Measurements from ENCODE around the gene ADAT3. TPM values are rescaled to one million over a fixed set of nuclear protein-coding genes. Genes with fewer than 3 reads are reported as not detected.

Gene ADAT3
- total and polyA plus RNA-seq, 4 donors = 4.0 to 11.9 (median 6.8) TPM

- 88 to 96% methylated on average over 1 of the region's 1 CpG for WGBS, 2 donors
- no peak overlapping the region for H3K9ac ChIP-seq (ENCODE audit: insufficient read depth in 1 of 2, low read length in 2 of 2)
- no peak for TF ChIP-seq CTCF (IDR thresholded peaks at IDR 0.05; ENCODE audit: control extremely low read depth, extremely low read depth)
- no peaks in the 10 kb centered on the region for H3K36me3 ChIP-seq (ENCODE audit: control insufficient read depth in 4 of 4, insufficient read depth in 4 of 4, low read length in 4 of 4)
- H3K9me3 ChIP-seq (ENCODE audit: control insufficient read depth in 4 of 4, insufficient read depth in 3 of 4, low read length in 3 of 4) = peaks cover 0 to 4% (median 2%) of the 10 kb centered on the region in 4 donors
- no peak overlapping the region for H3K27ac ChIP-seq (ENCODE audit: low read depth in 1 of 2, low read length in 1 of 2)
- H3K27me3 ChIP-seq (ENCODE audit: control insufficient read depth in 3 of 3, insufficient read depth in 3 of 3, low read length in 2 of 3) = peaks cover 0 to 2% (median 0%) of the 10 kb centered on the region in 3 donors
- H3K4me1 ChIP-seq (ENCODE audit: control insufficient read depth in 5 of 5, insufficient read depth in 5 of 5, low read length in 5 of 5) = peaks cover 0 to 18% (median 0%) of the 10 kb centered on the region in 5 donors
- ATAC-seq (ENCODE audit: insufficient read depth, low FRiP score) = no peak
- no peak overlapping the region for H3K4me3 ChIP-seq
- no peak for DNase-seq
These were observed 26.2 kb downstream of the ADAT3 start for GRCh38 chr19:1931445-1931844.

GRCh38 chr19:1932395-1932794 lies 27.2 kb downstream of the ADAT3 start:
- H3K4me3 ChIP-seq = no peak overlapping the region
- 87 to 92% methylated on average over 8 of the region's 8 CpGs for WGBS, 2 donors
- H3K36me3 ChIP-seq (ENCODE audit: control insufficient read depth in 4 of 4, insufficient read depth in 4 of 4, low read length in 4 of 4) = no peaks in the 10 kb centered on the region
- no peak for TF ChIP-seq CTCF (IDR thresholded peaks at IDR 0.05; ENCODE audit: control extremely low read depth, extremely low read depth)
- no peak overlapping the region for H3K27ac ChIP-seq (ENCODE audit: low read depth in 1 of 2, low read length in 1 of 2)
- DNase-seq (no peak), ATAC-seq (ENCODE audit: insufficient read depth, low FRiP score) (no peak)
- H3K27me3 ChIP-seq (ENCODE audit: control insufficient read depth in 3 of 3, insufficient read depth in 3 of 3, low read length in 2 of 3) = peaks cover 0 to 2% (median 0%) of the 10 kb centered on the region in 3 donors
- peaks cover 0 to 4% (median 2%) of the 10 kb centered on the region in 4 donors for H3K9me3 ChIP-seq (ENCODE audit: control insufficient read depth in 4 of 4, insufficient read depth in 3 of 4, low read length in 3 of 4)
- no peak overlapping the region for H3K9ac ChIP-seq (ENCODE audit: insufficient read depth in 1 of 2, low read length in 2 of 2)
- H3K4me1 ChIP-seq (ENCODE audit: control insufficient read depth in 5 of 5, insufficient read depth in 5 of 5, low read length in 5 of 5) = peaks cover 0 to 18% (median 0%) of the 10 kb centered on the region in 5 donors

- ATAC-seq (ENCODE audit: insufficient read depth, low FRiP score) = no peak
- Histone ChIP-seq H3K4me1 (ENCODE audit: control insufficient read depth in 5 of 5, insufficient read depth in 5 of 5, low read length in 5 of 5) (peaks cover 0 to 18% (median 0%) of the 10 kb centered on the region in 5 donors), H3K4me3 (no peak overlapping the region), H3K9ac (ENCODE audit: insufficient read depth in 1 of 2, low read length in 2 of 2) (no peak overlapping the region), H3K27ac (ENCODE audit: low read depth in 1 of 2, low read length in 1 of 2) (no peak overlapping the region), H3K27me3 (ENCODE audit: control insufficient read depth in 3 of 3, insufficient read depth in 3 of 3, low read length in 2 of 3) (peaks cover 0 to 2% (median 0%) of the 10 kb centered on the region in 3 donors), H3K9me3 (ENCODE audit: control insufficient read depth in 4 of 4, insufficient read depth in 3 of 4, low read length in 3 of 4) (peaks cover 0 to 4% (median 2%) of the 10 kb centered on the region in 4 donors), H3K36me3 (ENCODE audit: control insufficient read depth in 4 of 4, insufficient read depth in 4 of 4, low read length in 4 of 4) (no peaks in the 10 kb centered on the region)
- WGBS, 2 donors = 68 to 75% methylated on average over 7 of the region's 7 CpGs
- TF ChIP-seq CTCF (IDR thresholded peaks at IDR 0.05; ENCODE audit: control extremely low read depth, extremely low read depth) = no peak
- no peak for DNase-seq
These were observed 28.0 kb downstream of the ADAT3 start for GRCh38 chr19:1933244-1933643.

- Histone ChIP-seq H3K9me3 (ENCODE audit: control insufficient read depth in 4 of 4, insufficient read depth in 3 of 4, low read length in 3 of 4) (peaks cover 0 to 4% (median 2%) of the 10 kb centered on the region in 4 donors), H3K27ac (ENCODE audit: low read depth in 1 of 2, low read length in 1 of 2) (no peak overlapping the region), H3K27me3 (ENCODE audit: control insufficient read depth in 3 of 3, insufficient read depth in 3 of 3, low read length in 2 of 3) (peaks cover 0 to 2% (median 0%) of the 10 kb centered on the region in 3 donors), H3K4me1 (ENCODE audit: control insufficient read depth in 5 of 5, insufficient read depth in 5 of 5, low read length in 5 of 5) (peaks cover 0 to 18% (median 0%) of the 10 kb centered on the region in 5 donors), H3K36me3 (ENCODE audit: control insufficient read depth in 4 of 4, insufficient read depth in 4 of 4, low read length in 4 of 4) (no peaks in the 10 kb centered on the region), H3K9ac (ENCODE audit: insufficient read depth in 1 of 2, low read length in 2 of 2) (no peak overlapping the region), H3K4me3 (no peak overlapping the region)
- DNase-seq (no peak), ATAC-seq (ENCODE audit: insufficient read depth, low FRiP score) (no peak)
- WGBS, 2 donors = 95 to 96% methylated on average over 8 of the region's 8 CpGs
- TF ChIP-seq CTCF (IDR thresholded peaks at IDR 0.05; ENCODE audit: control extremely low read depth, extremely low read depth) = no peak
These were observed 28.7 kb downstream of the ADAT3 start for GRCh38 chr19:1933942-1934341.
